ENCODE measurements around the gene C12orf60. TPM values are rescaled to one million over a fixed set of nuclear protein-coding genes. Genes with fewer than 3 reads are reported as not detected.

The C12orf60 gene
- total RNA-seq, 4 donors from 2014 or later: 0.88 TPM; not detected in 3

DNA sequence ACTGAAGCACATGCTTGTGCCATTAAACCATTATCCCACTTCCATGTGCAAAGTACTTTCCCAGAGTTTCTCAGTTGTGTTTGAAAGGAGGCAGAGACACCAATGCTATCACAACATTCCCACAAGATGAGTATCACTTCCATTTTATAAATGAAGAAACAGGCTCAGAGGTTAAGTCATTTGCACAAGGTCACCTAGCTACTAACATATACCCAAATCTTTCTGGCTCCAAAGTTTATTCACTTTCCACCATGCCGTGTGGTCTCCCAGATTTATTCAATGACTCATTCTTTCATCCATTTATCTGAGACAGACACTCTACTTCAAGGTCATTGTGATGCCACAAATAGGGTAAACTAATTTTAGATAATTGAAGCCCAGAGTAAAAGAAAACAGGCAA lies 30.5 kb downstream of the C12orf60 start:
- no peaks in the 10 kb centered on the region for H3K4me1 ChIP-seq
- no peak overlapping the region for H3K27ac ChIP-seq
- no peaks in the 10 kb centered on the region for H3K27me3 ChIP-seq
- no peak for DNase-seq
- no peaks in the 10 kb centered on the region for H3K36me3 ChIP-seq
- no peaks in the 10 kb centered on the region for H3K9me3 ChIP-seq
- H3K4me3 ChIP-seq: no peak overlapping the region
- TF ChIP-seq, protein P1, sequence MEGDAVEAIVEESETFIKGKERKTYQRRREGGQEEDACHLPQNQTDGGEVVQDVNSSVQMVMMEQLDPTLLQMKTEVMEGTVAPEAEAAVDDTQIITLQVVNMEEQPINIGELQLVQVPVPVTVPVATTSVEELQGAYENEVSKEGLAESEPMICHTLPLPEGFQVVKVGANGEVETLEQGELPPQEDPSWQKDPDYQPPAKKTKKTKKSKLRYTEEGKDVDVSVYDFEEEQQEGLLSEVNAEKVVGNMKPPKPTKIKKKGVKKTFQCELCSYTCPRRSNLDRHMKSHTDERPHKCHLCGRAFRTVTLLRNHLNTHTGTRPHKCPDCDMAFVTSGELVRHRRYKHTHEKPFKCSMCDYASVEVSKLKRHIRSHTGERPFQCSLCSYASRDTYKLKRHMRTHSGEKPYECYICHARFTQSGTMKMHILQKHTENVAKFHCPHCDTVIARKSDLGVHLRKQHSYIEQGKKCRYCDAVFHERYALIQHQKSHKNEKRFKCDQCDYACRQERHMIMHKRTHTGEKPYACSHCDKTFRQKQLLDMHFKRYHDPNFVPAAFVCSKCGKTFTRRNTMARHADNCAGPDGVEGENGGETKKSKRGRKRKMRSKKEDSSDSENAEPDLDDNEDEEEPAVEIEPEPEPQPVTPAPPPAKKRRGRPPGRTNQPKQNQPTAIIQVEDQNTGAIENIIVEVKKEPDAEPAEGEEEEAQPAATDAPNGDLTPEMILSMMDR (IDR thresholded peaks at IDR 0.05): no peak
- TF ChIP-seq POLR2A (IDR thresholded peaks at IDR 0.05): no peak

- Histone ChIP-seq H3K4me1 (no peaks in the 10 kb centered on the region), H3K27ac (no peak overlapping the region), H3K36me3 (no peaks in the 10 kb centered on the region), H3K27me3 (no peaks in the 10 kb centered on the region), H3K9me3 (no peaks in the 10 kb centered on the region), H3K4me3 (no peak overlapping the region)
- no peak for TF ChIP-seq POLR2A (IDR thresholded peaks at IDR 0.05)
- TF ChIP-seq, protein P1 (IDR thresholded peaks at IDR 0.05): no peak
- no peak for DNase-seq
Measured at GRCh38 chr12:14834509-14834908, 31.0 kb downstream of the C12orf60 start.

DNA sequence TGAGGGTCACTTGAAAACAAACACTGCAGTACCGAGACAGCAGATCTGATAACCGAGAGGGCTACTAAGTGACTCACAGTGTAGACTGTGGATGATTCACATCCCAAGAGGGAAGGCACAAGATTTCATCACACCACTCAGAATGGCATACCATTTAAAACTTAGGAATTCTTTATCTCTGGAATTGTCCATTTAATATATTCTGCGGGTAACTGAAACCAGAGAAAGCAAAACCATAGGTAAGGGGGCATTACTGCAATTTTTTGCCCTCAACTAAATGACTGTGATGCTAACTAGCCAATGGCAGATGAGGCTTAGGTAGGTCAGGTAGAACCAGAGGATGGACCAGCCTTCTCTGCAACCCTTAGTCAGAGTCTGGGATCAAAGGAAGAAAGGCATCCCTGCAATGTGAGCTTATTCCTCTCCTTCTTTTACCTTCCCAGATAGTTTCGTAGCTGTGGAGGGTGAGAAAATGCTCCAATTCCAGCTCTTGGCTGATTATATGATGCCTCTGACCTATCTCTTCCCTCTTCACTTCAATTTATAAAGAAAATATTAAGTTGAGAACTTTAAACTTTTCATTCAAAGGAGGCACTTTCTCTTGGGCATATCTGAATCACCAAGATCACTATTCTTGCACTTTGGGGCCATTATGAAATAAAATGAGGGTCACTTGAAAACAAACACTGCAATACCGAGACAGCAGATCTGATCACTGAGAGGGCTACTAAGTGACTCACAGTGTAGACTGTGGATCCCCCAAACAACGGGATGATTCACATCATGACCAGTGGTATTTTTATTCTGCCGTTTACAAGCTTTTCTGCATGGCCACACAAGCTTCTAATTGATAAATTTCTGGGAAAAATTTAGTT lies 33.1 kb downstream of the C12orf60 start:
- Histone ChIP-seq H3K36me3 (no peaks in the 10 kb centered on the region), H3K4me3 (no peak overlapping the region), H3K9me3 (no peaks in the 10 kb centered on the region), H3K27ac (no peak overlapping the region), H3K27me3 (no peaks in the 10 kb centered on the region), H3K4me1 (no peaks in the 10 kb centered on the region)
- no peak for TF ChIP-seq POLR2A (IDR thresholded peaks at IDR 0.05)
- TF ChIP-seq, protein P1 (IDR thresholded peaks at IDR 0.05): no peak
- DNase-seq: no peak

DNA sequence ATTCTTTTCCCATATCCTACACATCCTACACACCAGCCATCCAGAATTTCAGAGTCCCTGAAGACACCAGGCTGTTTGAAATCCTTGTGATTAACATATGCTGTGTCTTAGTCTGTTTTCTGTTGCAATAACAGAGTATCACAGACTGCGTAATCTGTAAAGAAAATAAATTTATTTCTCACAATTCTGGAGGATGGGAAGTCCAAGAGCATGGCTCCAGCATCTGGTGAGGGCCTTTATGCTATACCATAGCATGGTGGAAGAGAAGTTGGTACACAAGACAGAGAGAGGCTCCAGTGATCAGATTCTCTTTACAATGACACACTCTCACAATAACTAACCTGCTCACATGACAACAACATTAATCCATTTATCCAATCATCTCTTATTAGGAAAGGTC lies 35.8 kb downstream of the C12orf60 start:
- H3K4me3 ChIP-seq: no peak overlapping the region
- no peaks in the 10 kb centered on the region for H3K36me3 ChIP-seq
- H3K4me1 ChIP-seq: no peaks in the 10 kb centered on the region
- H3K9me3 ChIP-seq: no peaks in the 10 kb centered on the region
- TF ChIP-seq POLR2A (IDR thresholded peaks at IDR 0.05): no peak
- TF ChIP-seq, protein P1 (IDR thresholded peaks at IDR 0.05): no peak
- DNase-seq: no peak
- no peaks in the 10 kb centered on the region for H3K27me3 ChIP-seq
- no peak overlapping the region for H3K27ac ChIP-seq

DNA sequence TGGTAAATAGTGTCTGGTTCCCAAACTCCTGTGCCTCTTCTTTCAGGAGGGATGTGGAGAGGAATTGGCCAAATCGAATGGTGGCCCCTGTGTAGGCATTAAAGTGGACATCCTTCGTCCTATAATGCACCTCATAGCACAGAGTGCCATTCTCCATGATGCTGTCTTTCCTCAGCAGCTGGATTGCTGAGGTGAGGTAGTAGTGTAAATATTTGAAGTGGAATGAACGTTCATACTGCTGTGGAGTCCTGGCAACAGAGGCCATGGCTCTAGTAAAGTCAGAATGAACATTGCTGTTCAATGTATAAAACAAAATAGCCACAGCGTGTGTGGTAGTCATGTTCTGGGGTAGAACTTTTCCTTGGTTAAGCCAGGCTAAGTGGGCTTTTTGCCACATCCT lies 37.1 kb downstream of the C12orf60 start:
- no peak for TF ChIP-seq POLR2A (IDR thresholded peaks at IDR 0.05)
- TF ChIP-seq, protein P1 (IDR thresholded peaks at IDR 0.05): no peak
- no peak for DNase-seq
- Histone ChIP-seq H3K27ac (no peak overlapping the region), H3K27me3 (no peaks in the 10 kb centered on the region), H3K36me3 (no peaks in the 10 kb centered on the region), H3K4me1 (no peaks in the 10 kb centered on the region), H3K4me3 (no peak overlapping the region), H3K9me3 (no peaks in the 10 kb centered on the region)
